ENCODE measurements around the gene GALNT9.

DNA sequence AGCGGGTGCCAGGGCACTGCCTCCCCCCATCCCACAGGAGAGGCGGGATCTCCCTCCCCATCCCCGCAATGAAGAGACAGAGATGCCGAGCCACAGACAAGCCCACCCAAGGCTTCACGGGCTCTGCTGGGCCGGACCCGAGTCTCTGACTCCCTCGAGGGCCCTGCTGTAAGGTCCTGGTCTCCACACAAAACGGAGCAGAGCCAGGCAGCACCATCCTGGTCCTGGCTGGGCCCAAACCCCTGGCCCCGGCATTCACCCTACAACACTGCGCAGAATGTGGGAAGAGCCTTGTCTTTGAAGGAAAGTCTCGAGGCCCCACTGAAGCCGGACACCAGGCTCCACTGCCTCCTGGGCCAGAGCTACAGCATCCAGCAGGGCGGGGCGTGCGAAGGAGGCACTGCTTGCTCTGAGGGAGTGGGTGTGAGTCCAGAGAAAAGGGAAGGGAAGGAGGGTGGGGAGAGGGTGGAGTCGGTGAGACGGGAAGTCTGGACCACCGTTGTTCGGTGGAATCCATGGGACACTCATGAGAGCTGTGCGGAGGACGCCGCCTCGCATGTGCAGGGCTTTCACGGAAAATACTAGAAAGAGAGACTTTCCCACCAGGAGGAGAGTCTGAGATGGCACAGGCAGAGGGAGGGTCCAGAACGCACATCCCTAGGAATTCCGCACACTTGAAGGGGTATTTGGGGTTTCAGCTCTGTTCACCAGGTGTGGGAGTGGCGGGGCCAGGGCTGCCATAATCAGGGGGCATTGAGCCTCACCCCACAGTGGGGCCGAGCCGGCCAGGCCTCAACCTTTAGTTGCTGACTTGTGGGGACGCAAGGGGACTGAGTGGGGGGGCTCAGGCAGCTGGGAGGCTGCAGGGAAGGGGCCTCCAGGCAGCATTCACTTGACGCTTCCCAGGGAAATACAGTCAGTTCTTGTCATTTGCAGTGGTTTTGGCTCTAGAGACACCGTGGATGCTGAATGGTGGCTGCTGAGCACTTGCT is 36.8 kb downstream of the GALNT9 start:
- TF ChIP-seq L3MBTL2 (conservative IDR thresholded peaks at IDR 0.05) (no peak), HDGF (IDR thresholded peaks at IDR 0.05; ENCODE audit: borderline replicate concordance) (no peak), NFRKB (IDR thresholded peaks at IDR 0.05) (no peak), SP1 (IDR thresholded peaks at IDR 0.05) (no peak), FOXM1 (IDR thresholded peaks at IDR 0.05; ENCODE audit: borderline replicate concordance) (no peak), BHLHE40 (IDR thresholded peaks at IDR 0.05; ENCODE audit: borderline replicate concordance) (no peak), LEF1 (IDR thresholded peaks at IDR 0.05; ENCODE audit: borderline replicate concordance) (no peak), ARNT (IDR thresholded peaks at IDR 0.05) (no peak), CTBP1 (IDR thresholded peaks at IDR 0.05; ENCODE audit: borderline replicate concordance) (no peak), TARDBP (IDR thresholded peaks at IDR 0.05) (no peak)

All from HEK293T (cell line).